Spleen (tissue), 11 donors: ENCODE results near the gene GP5. TPM values are rescaled to one million over a fixed set of nuclear protein-coding genes. Genes with fewer than 3 reads are reported as not detected.

ENCODE experiments used
- DNase-seq: peaks from one replicate; pipeline ENCODE4 v3.0.0-alpha.2; 2020
- H3K27ac ChIP-seq, 8 donors: fragments of 200-600 bp; sonication (generic) in 7 of 8; 1 replicate in 4 of 8; 2 replicates in 4 of 8; pipeline versions ENCODE4 v1.5.0 to v1.8.0; 2016 to 2021; ENCODE audit warnings: inconsistent platforms in 4 of 8, mild to moderate bottlenecking in 4 of 8, moderate library complexity in 1 of 8
- H3K27me3 ChIP-seq, 7 donors: fragments of 200-600 bp; sonication (generic) in 6 of 7; replicated peaks in 1 of 7; 1 replicate in 4 of 7; 2 replicates in 3 of 7; pipeline versions ENCODE4 v1.5.0 to v1.8.0; 2016 to 2021; ENCODE audit warnings: inconsistent platforms in 3 of 7, mild to moderate bottlenecking in 1 of 7
- H3K36me3 ChIP-seq, 6 donors: fragments of 200-600 bp; sonication (generic) in 5 of 6; 1 replicate in 4 of 6; 2 replicates in 2 of 6; pipeline versions ENCODE4 v1.5.0 to v1.8.0; 2016 to 2021; ENCODE audit warnings: inconsistent platforms in 2 of 6
- H3K4me1 ChIP-seq, 6 donors: fragments of 200-600 bp; sonication (generic) in 5 of 6; 1 replicate in 3 of 6; 2 replicates in 3 of 6; pipeline versions ENCODE4 v1.5.0 to v1.8.0; 2016 to 2021; ENCODE audit warnings: inconsistent platforms in 3 of 6
- H3K4me3 ChIP-seq, 8 donors: fragments of 200-600 bp; sonication (generic) in 7 of 8; 1 replicate in 4 of 8; 2 replicates in 4 of 8; pipeline versions ENCODE4 v1.5.0 to v1.8.0; 2016 to 2021; ENCODE audit warnings: inconsistent platforms in 4 of 8, mild to moderate bottlenecking in 4 of 8, moderate library complexity in 2 of 8
- H3K9me3 ChIP-seq, 8 donors: fragments of 200-600 bp; sonication (generic) in 7 of 8; 1 replicate in 4 of 8; 2 replicates in 4 of 8; pipeline versions ENCODE4 v1.5.0 to v1.8.0; 2016 to 2021; ENCODE audit warnings: inconsistent platforms in 4 of 8
- POLR2A ChIP-seq, 3 donors: fragments of 450-650 bp; IDR thresholded peaks; one replicate each; pipeline ENCODE4 v1.5.1; 2017; ENCODE audit warnings: antibody characterized with exemption in 3 of 3, mild to moderate bottlenecking in 1 of 3
- POLR2AphosphoS5 ChIP-seq, 3 donors: sonication (generic); formaldehyde crosslinking; IDR thresholded peaks; one replicate each; pipeline ENCODE4 v1.5.1; 2017; ENCODE audit warnings: antibody characterized with exemption in 3 of 3
- WGBS, 5 donors: extraction: QIAGEN DNeasy Blood & Tissue Kit in 3 of 5; methylation state at CpG; one replicate each; pipeline versions ENCODE4 v1.1.5 to v1.1.7; 2013 to 2018; 5-methylcytosine and 5-hydroxymethylcytosine counted together
- intact Hi-C: fragments of 100-400 bp; cut with DNase I; formaldehyde crosslinking; loops from one replicate; pipeline ENCODE4 v1.15.0; 2023; ENCODE audit warnings: low total_unique reads
- polyA plus RNA-seq, 3 donors: library from polyadenylated mRNA; stranded (reverse); fragments of 200-250 nt; gene quantifications; one replicate each; pipeline ENCODE4 v1.2.1, GENCODE V29; 2013
- total RNA-seq, 7 donors: library from RNA; depleted of rRNA in 3 of 7; stranded (reverse); fragments of >200 nt in 3 of 7; fragmentation: NEBNext Ultra II Directional in 4 of 7; extraction: Animal tissue kit (Norgen Biotek cat#: 25700) in 4 of 7; gene quantifications; one replicate each; pipeline versions ENCODE4 v1.1.0 to v1.2.1, GENCODE V29; 2016 to 2021
- TF ChIP-seq, protein P1 (sequence below), 11 experiments: fragments of 200-600 bp in 7 of 11; fragments of 450-650 bp in 4 of 11; sonication (generic) in 4 of 11; IDR thresholded peaks in 8 of 11; conservative IDR thresholded peaks in 3 of 11; 1 replicate in 7 of 11; 2 replicates in 4 of 11; pipeline versions ENCODE4 v1.4.0 to v1.8.0; 2016 to 2021; ENCODE audit warnings: antibody characterized with exemption in 11 of 11, inconsistent platforms in 4 of 11, mild to moderate bottlenecking in 1 of 11
- donor health status: healthy with polysubstance abuse.
- donor health status: DM: no; HTN: no; CAD: no; lungs with moderate emphysema.
- donor health status: DM: no; HTN: no; CAD: no.
- donor health status: Bipolar disorder and iron deficiency.
- donor health status: healthy.
- donor health status: DM: no; HTN: no; CAD: no.
- donor health status: DM: yes; HTN: yes; CAD: no.

The GP5 gene
- total and polyA plus RNA-seq, 10 donors, result 0.15 to 1.8 (median 0.55) TPM

DNA sequence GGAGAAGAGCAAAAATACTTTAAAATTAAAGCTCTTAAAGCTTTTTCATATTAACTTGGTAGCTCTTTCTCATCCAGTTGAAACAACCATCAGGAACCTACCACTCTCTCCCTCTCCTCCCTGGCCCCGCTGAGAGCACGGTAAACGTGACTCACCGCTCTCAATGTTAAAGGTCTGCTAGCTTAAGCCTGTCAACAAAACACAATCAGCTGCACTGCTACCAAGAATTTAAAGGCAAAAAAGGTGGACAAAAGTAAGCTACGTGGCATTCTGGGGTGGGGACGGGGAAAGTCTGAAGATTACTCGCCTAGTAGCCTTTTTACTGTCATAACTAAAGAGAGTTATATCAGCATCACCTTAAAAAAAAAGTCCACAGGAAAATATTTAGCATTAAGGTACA, 8.4 kb upstream of the GP5 start:
- Histone ChIP-seq H3K4me1 (no peaks in the 10 kb centered on the region), H3K27ac (no peak overlapping the region), H3K27me3 (no peaks in the 10 kb centered on the region), H3K4me3 (no peak overlapping the region), H3K36me3 (peaks cover 0 to 71% (median 12%) of the 10 kb centered on the region in 6 donors), H3K9me3 (no peaks in the 10 kb centered on the region)
- 82 to 96% (median 92%) methylated on average over 7 of the region's 7 CpGs for WGBS, 5 donors
- intact Hi-C loops, result no loop called here
- TF ChIP-seq, protein P1, sequence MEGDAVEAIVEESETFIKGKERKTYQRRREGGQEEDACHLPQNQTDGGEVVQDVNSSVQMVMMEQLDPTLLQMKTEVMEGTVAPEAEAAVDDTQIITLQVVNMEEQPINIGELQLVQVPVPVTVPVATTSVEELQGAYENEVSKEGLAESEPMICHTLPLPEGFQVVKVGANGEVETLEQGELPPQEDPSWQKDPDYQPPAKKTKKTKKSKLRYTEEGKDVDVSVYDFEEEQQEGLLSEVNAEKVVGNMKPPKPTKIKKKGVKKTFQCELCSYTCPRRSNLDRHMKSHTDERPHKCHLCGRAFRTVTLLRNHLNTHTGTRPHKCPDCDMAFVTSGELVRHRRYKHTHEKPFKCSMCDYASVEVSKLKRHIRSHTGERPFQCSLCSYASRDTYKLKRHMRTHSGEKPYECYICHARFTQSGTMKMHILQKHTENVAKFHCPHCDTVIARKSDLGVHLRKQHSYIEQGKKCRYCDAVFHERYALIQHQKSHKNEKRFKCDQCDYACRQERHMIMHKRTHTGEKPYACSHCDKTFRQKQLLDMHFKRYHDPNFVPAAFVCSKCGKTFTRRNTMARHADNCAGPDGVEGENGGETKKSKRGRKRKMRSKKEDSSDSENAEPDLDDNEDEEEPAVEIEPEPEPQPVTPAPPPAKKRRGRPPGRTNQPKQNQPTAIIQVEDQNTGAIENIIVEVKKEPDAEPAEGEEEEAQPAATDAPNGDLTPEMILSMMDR (IDR thresholded peaks at IDR 0.05 in 8 of 11, conservative IDR thresholded peaks at IDR 0.05 in 3 of 11), result no peak
- TF ChIP-seq POLR2AphosphoS5 (IDR thresholded peaks at IDR 0.05) (no peak), POLR2A (IDR thresholded peaks at IDR 0.05) (no peak)
- DNase-seq, result no peak

DNA sequence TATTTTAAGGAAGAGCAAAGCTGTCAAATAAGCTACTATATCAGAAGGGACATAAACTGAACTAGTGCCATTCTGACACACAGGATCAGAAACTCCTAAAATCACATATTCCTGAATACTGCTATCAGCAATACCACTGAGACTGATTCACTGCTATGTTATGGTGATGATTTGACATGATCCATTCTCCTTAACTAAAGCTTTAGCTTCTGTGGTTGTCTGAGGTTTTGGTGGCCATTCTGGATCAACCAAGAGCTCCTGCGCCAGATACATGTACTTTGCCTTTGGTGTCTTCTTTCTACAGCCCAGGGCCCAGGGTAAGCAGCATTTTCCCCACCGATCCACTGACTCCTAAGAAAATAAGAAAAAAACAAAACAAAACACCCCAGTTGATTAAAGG, 6.7 kb upstream of the GP5 start:
- Histone ChIP-seq H3K27me3 (no peaks in the 10 kb centered on the region), H3K27ac (no peak overlapping the region), H3K4me3 (no peak overlapping the region), H3K36me3 (peaks cover 0 to 54% (median 10%) of the 10 kb centered on the region in 6 donors), H3K9me3 (no peaks in the 10 kb centered on the region), H3K4me1 (no peaks in the 10 kb centered on the region)
- WGBS, 5 donors, result 94 to 100% (median 98%) methylated on average over 2 of the region's 2 CpGs
- intact Hi-C loops, result no loop called here
- DNase-seq, result no peak
- no peak for TF ChIP-seq POLR2A (IDR thresholded peaks at IDR 0.05)
- TF ChIP-seq, protein P1 (IDR thresholded peaks at IDR 0.05 in 8 of 11, conservative IDR thresholded peaks at IDR 0.05 in 3 of 11), result no peak
- no peak for TF ChIP-seq POLR2AphosphoS5 (IDR thresholded peaks at IDR 0.05)

GRCh38 chr3:194404365-194405140, 5.5 kb upstream of the GP5 start:
- no peak overlapping the region for H3K4me3 ChIP-seq
- DNase-seq, result no peak
- TF ChIP-seq, protein P1 (IDR thresholded peaks at IDR 0.05 in 8 of 11, conservative IDR thresholded peaks at IDR 0.05 in 3 of 11), result peak; percentile 19 to 71 (median 48)
- TF ChIP-seq POLR2AphosphoS5 (IDR thresholded peaks at IDR 0.05), result no peak
- H3K36me3 ChIP-seq, result peaks cover 0 to 42% (median 10%) of the 10 kb centered on the region in 6 donors
- H3K9me3 ChIP-seq, result no peaks in the 10 kb centered on the region
- H3K4me1 ChIP-seq, result peaks cover 0 to 6% (median 0%) of the 10 kb centered on the region in 6 donors
- H3K27ac ChIP-seq, result no peak overlapping the region
- WGBS, 5 donors, result 47 to 52% (median 51%) methylated on average over 10 of the region's 10 CpGs
- peaks cover 0 to 7% (median 0%) of the 10 kb centered on the region in 7 donors for H3K27me3 ChIP-seq
- intact Hi-C loops, result loop anchor here (5.0 kb wide), 1 partner anchor 67 kb away; no protein-coding TSS in a partner anchor

- TF ChIP-seq POLR2AphosphoS5 (IDR thresholded peaks at IDR 0.05) (no peak), POLR2A (IDR thresholded peaks at IDR 0.05) (no peak)
- TF ChIP-seq, protein P1 (IDR thresholded peaks at IDR 0.05 in 8 of 11, conservative IDR thresholded peaks at IDR 0.05 in 3 of 11), result no peak
- Histone ChIP-seq H3K9me3 (no peaks in the 10 kb centered on the region), H3K4me1 (peaks cover 15 to 25% (median 19%) of the 10 kb centered on the region in 6 donors), H3K27me3 (peaks cover 0 to 33% (median 18%) of the 10 kb centered on the region in 7 donors), H3K4me3 (no peak overlapping the region), H3K36me3 (peaks cover 0 to 16% (median 6%) of the 10 kb centered on the region in 6 donors), H3K27ac (no peak overlapping the region)
- DNase-seq, result no peak
- intact Hi-C loops, result loop anchor here (5.0 kb wide), 1 partner anchor 65 kb away; no protein-coding TSS in a partner anchor
- 75 to 91% (median 86%) methylated on average over 8 of the region's 8 CpGs for WGBS, 5 donors
Measured at GRCh38 chr3:194401868-194402329, 2.8 kb upstream of the GP5 start.
